HepG2 (cell line): Measurements from ENCODE around the gene GDPD5. TPM values are rescaled to one million over a fixed set of nuclear protein-coding genes. Genes with fewer than 3 reads are reported as not detected.
A peak's percentile ranks its signal among the peaks of the same experiment; 100 is the strongest.

Source experiments
- AHDC1 ChIP-seq: sonication (generic); formaldehyde crosslinking; IDR thresholded peaks from 2 replicates; pipeline ENCODE4 v1.5.1; 2020; ENCODE audit warnings: mild to moderate bottlenecking, missing genetic modification reagents, borderline replicate concordance
- MAFF ChIP-seq: IDR thresholded peaks from 2 replicates; pipeline ENCODE4 v1.6.1; 2011; ENCODE audit warnings: low read depth, low read length, improper control_type of control experiment
- NR0B2 ChIP-seq: sonication (generic); formaldehyde crosslinking; IDR thresholded peaks from 2 replicates; pipeline ENCODE4 v1.4.0; 2020; ENCODE audit warnings: mild to moderate bottlenecking, missing genetic modification reagents
- SRY ChIP-seq: sonication (generic); formaldehyde crosslinking; IDR thresholded peaks from 2 replicates; pipeline ENCODE4 v1.8.0; 2022; ENCODE audit warnings: mild to moderate bottlenecking, missing genetic modification reagents
- TIGD3 ChIP-seq: sonication (generic); formaldehyde crosslinking; IDR thresholded peaks from 2 replicates; pipeline ENCODE4 v1.5.1; 2020; ENCODE audit warnings: mild to moderate bottlenecking, missing genetic modification reagents, borderline replicate concordance
- U2AF2 ChIP-seq: fragments of 200-400 bp; formaldehyde crosslinking; IDR thresholded peaks from 2 replicates; pipeline ENCODE4 v1.6.1; 2017; ENCODE audit warnings: low read depth, mild to moderate bottlenecking, low read length
- ZBTB26 ChIP-seq: IDR thresholded peaks from 2 replicates; pipeline ENCODE4 v1.6.1; 2016; ENCODE audit warnings: missing compliant biosample characterization, missing genetic modification reagents, borderline replicate concordance
- ZNF18 ChIP-seq: sonication (generic); formaldehyde crosslinking; IDR thresholded peaks from 2 replicates; pipeline ENCODE4 v1.8.0; 2022; ENCODE audit warnings: mild to moderate bottlenecking, missing genetic modification reagents; ENCODE audit not compliant: insufficient replicate concordance
- ZNF441 ChIP-seq: sonication (generic); formaldehyde crosslinking; IDR thresholded peaks from 2 replicates; pipeline ENCODE4 v1.7.0; 2021; ENCODE audit warnings: missing genetic modification reagents, borderline replicate concordance
- ZNF468 ChIP-seq: sonication (generic); formaldehyde crosslinking; IDR thresholded peaks from 2 replicates; pipeline ENCODE4 v1.8.0; 2022; ENCODE audit warnings: mild to moderate bottlenecking, moderate library complexity, missing genetic modification reagents
- ZNF510 ChIP-seq: sonication (generic); formaldehyde crosslinking; IDR thresholded peaks from 2 replicates; pipeline ENCODE4 v1.4.0; 2020; ENCODE audit warnings: low read depth, mild to moderate bottlenecking, missing genetic modification reagents
- ZNF576 ChIP-seq: sonication (generic); formaldehyde crosslinking; IDR thresholded peaks from 2 replicates; pipeline ENCODE4 v1.4.0; 2020; ENCODE audit warnings: mild to moderate bottlenecking, missing genetic modification reagents
- ZNF597 ChIP-seq: sonication (generic); formaldehyde crosslinking; IDR thresholded peaks from 2 replicates; pipeline ENCODE4 v1.5.0; 2020; ENCODE audit warnings: missing genetic modification reagents
- ZNF598 ChIP-seq: sonication (generic); formaldehyde crosslinking; IDR thresholded peaks from 2 replicates; pipeline ENCODE4 v1.5.1; 2020; ENCODE audit warnings: mild to moderate bottlenecking, missing genetic modification reagents, borderline replicate concordance
- polyA plus RNA-seq, 8 experiments: library from polyadenylated mRNA; depleted of rRNA in 3 of 8; stranded (reverse) in 7 of 8; unstranded in 1 of 8; fragments of >200 nt; fragmentation: Illumina TruSeq in 4 of 8; extraction: Trizol in 4 of 8; gene quantifications; 2 replicates each; pipeline versions ENCODE4 v1.2.1 to v1.2.3, GENCODE V29; 2011 to 2016; ENCODE audit warnings: low read depth in 4 of 8, missing spikeins in 1 of 8, mixed read lengths in 1 of 8; ENCODE audit not compliant: insufficient read depth in 1 of 8
- total RNA-seq, 5 experiments: library from RNA; depleted of rRNA; stranded (reverse); fragments of >200 nt; fragmentation: Illumina TruSeq; extraction: Trizol; gene quantifications; 2 replicates each; pipeline ENCODE4 v1.2.3, GENCODE V29; 2016; ENCODE audit warnings: low read depth in 1 of 5

The GDPD5 gene
- total and polyA plus RNA-seq, 2 of the 13 experiments (the other 11 are each of a cell fraction or from before 2014, with no cell fraction given) = 55.0 to 67.5 TPM

GRCh38 chr11:75562048-75562835 lies 36.5 kb upstream of the GDPD5 start, which contains the start of gene SERPINH1 (continued):
- TF ChIP-seq AHDC1 (CRISPR knock-in tag) (peak; percentile 57; the same call in 1 of the 2 replicates), ZBTB26 (peak; percentile 40), U2AF2 (no peak), ZNF468 (no peak), TIGD3 (CRISPR knock-in tag) (peak; percentile 50; the same call in 1 of the 2 replicates), MAFF (no peak), ZNF597 (CRISPR knock-in tag) (no peak), NR0B2 (CRISPR knock-in tag) (peak; percentile 76; the same call in 1 of the 2 replicates), ZNF598 (CRISPR knock-in tag) (0 out of 2 replicates have a peak, but pooled peaks have one; percentile 3), SRY (CRISPR knock-in tag) (peak; percentile 24; the same call in 1 of the 2 replicates), ZNF510 (CRISPR knock-in tag) (no peak), ZNF441 (CRISPR knock-in tag) (peak; percentile 25; the same call in 1 of the 2 replicates), ZNF576 (CRISPR knock-in tag) (no peak), ZNF18 (peak; percentile 67)
